Stimulated activated CD4-positive, alpha-beta T cell treated with anti-CD3 and anti-CD28 coated beads, TNF-alpha, amount 100 ng/mL, for 24 hours (primary cell): ENCODE measurements around the gene MEIS1.

ENCODE experiments used
- DNase-seq, 3 experiments: peaks; one replicate each; pipeline ENCODE4 v3.0.0-alpha.2; 2020; ENCODE audit warnings: low read depth in 3 of 3

The MEIS1 gene

GRCh38 chr2:66566726-66567399 is 131.9 kb downstream of the MEIS1 start:
- no peak for DNase-seq

- no peak for DNase-seq
These were observed 132.8 kb downstream of the MEIS1 start for GRCh38 chr2:66567729-66568128.

GRCh38 chr2:66568650-66569300 is 133.8 kb downstream of the MEIS1 start:
- no peak for DNase-seq

GRCh38 chr2:66569321-66569851 is 134.5 kb downstream of the MEIS1 start:
- no peak for DNase-seq

DNA sequence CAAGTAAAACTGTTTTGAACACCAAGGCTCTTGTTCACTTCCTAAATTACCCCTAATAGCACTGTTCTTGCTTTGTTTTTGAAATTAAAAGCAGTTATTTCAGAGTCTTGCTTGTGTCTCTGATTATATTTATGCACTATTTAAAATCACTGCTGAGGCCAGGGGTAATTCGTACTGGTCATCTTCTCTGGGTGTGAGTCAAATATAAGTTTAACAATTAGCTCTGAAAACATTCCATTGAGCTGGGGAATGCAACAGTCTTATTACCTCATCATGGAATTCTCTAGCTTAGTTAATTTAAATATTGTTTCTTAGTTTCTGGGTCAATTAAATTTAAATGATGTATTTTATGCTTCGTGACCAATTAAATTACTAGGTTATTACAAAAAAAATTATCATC is 135.0 kb downstream of the MEIS1 start:
- no peak for DNase-seq

DNA sequence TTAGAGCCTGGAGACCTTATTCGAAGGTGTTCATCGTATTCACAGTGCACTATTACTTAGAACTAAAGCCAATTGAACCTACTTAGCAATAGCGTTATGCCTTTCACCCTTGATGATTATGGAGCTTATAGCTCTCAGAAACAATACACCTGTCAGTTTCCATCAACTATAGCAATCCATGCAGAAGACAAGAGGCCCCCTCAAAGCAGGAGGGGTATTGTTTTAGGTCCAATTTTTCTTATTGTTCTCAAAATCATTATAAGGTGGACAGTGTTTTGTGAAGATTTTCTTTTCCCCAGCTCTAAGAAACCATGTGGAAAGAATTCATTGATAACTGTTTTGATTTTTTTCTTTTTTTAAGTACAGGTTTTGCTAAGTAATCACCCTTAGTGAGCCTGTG is 135.5 kb downstream of the MEIS1 start:
- DNase-seq = no peak

DNA sequence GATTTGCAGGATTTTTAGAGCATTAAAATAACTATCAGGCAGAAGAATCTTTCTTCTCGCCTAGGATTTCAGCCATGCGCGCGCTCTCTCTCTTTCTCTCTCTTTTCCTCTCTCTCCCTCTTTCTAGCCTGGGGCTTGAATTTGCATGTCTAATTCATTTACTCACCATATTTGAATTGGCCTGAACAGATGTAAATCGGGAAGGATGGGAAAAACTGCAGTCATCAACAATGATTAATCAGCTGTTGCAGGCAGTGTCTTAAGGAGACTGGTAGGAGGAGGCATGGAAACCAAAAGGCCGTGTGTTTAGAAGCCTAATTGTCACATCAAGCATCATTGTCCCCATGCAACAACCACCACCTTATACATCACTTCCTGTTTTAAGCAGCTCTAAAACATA is 137.0 kb downstream of the MEIS1 start:
- DNase-seq = no peak

GRCh38 chr2:66572391-66572790 is 137.5 kb downstream of the MEIS1 start:
- no peak for DNase-seq

GRCh38 chr2:66573416-66573815 is 138.5 kb downstream of the MEIS1 start:
- DNase-seq = no peak

- DNase-seq = no peak
These were observed 138.9 kb downstream of the MEIS1 start for GRCh38 chr2:66573821-66574233.

GRCh38 chr2:66574701-66575624 is 140.0 kb downstream of the MEIS1 start:
- DNase-seq = no peak

GRCh38 chr2:66575625-66576310 is 140.8 kb downstream of the MEIS1 start:
- no peak for DNase-seq

- DNase-seq = no peak
These were observed 141.3 kb downstream of the MEIS1 start for GRCh38 chr2:66576311-66576560.

- no peak for DNase-seq
These were observed 141.8 kb downstream of the MEIS1 start for GRCh38 chr2:66576561-66577320.

DNA sequence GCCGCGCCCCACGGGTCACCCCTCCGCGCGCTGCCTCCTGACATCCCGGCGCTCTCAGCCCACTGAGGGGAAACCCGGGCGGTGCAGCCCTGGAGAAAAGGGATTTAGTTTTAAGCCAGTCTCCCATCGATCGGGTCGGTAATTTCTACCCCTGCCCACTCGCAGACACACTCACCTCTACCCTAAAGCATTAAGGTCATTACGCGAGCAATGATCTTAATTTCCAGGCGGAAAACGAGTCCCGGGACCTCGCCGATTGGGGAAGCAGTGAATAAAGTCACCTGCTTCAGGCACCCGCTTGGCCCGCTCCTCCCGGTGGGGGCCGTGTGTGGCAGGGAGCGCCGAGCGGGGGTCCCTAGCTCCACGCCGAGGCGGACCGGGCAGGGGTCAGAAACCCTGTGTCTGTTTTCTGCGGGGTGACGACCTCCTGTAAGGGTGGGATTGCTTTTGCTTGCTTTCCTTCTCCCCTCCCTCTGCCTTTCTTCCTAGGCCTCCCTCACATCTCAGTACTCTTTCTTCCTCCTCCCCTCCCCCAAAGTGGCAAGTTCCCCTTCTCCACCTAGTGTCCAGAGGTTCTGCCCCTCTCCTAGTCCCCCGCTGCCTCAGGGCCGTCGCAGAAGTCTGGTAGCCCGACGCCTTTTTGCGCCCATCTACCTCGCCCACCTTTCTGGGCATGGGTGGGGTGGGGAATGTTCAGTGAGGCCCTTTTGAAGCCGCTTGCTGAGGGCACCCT is 142.6 kb downstream of the MEIS1 start:
- DNase-seq = no peak

GRCh38 chr2:66578054-66578686 is 143.2 kb downstream of the MEIS1 start:
- DNase-seq = no peak

DNA sequence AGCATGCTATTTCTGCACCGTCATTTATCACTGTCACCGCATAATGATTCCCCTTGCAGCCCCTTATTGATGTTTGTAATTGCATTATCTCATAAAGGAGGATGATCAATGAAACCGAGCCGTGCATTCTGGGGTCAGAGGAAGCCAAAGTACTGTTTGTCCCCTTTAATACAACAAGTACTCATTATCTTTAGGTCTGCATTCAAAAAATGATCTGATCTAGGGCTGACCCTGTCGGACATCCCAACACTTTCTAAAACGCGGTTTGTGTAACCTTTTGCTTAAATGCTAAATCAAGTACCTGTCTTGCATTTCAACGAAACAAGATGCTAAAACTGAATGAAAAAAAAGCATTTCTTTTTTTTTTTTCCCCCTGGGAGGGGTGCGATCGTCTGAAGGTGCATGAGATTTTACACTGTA is 143.8 kb downstream of the MEIS1 start:
- DNase-seq = no peak

DNA sequence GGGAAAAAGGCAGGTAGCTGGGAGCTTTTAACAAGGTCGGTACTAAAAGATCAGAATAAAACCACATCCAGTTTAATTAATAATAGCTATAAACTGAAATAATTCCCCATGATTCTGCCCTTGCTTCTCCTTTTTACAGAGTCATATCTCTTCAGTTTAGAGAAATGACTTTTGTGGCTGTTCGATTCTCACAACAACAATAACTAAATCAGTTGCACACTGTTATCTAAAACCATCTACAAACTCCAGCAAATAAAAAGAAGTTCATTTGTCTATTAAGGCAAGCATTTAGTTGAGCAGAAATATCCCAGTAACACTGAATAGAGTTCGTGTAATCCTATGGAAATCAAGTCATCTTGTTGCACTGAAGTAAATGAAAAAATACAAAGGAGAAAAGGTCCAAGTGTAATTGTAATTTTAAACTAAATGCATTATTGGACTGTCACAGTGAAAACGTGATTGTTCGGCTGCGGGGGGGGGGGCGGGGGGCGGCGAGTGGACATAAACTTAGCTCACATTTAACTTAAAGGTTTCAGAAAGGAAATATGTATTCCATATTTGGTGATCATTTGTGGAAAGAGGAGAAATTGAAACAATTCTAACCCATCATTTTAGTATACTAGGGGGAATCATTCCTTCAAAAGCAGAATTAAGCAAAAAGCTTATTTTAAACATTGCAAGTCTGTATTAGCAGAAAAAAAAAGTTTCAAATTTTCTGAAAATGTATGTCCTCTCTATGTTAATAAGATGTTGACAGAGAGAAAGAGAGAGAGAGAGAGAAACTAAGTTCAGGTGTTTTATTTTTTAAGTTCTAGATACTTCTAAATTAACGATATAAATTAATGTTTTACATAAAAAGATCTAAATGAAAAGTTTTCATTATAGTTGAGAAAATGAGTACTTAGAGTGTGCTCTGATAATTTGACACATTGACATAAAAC is 144.5 kb downstream of the MEIS1 start:
- DNase-seq = no peak
